H1 (cell line): ENCODE results near the gene CACNA1C. TPM values are rescaled to one million over a fixed set of nuclear protein-coding genes. Genes with fewer than 3 reads are reported as not detected.

Source experiments
- CTCF ChIA-PET: fragments of 300-600 bp; sonication (Branson Sonifier 250); formaldehyde crosslinking; loops from one replicate; lab custom pipeline; 2021; ENCODE audit not compliant: partially characterized antibody; lab: Charles Lee
- POLR2A ChIA-PET: fragments of 300-600 bp; sonication (Branson Sonifier 250); formaldehyde crosslinking; loops from one replicate; lab custom pipeline; 2021; ENCODE audit warnings: inconsistent platforms; ENCODE audit not compliant: partially characterized antibody; lab: Charles Lee
- DNase-seq, 2 experiments: peaks; one replicate each; pipeline versions ENCODE4 v3.0.0 to v3.0.0-alpha.2; 2010 to 2022; ENCODE audit warnings: low spot score in 2 of 2, low read depth in 1 of 2, mixed read lengths in 1 of 2
- FAIRE-seq: peaks from 2 replicates; lab custom pipeline; 2011; peaks lifted over from hg19 to GRCh38; lab: Jason Lieb, UNC
- H2AFZ ChIP-seq: 2 replicates; pipeline ENCODE4 v1.8.1; 2012; ENCODE audit warnings: low read length, inconsistent platforms
- H2AK5ac ChIP-seq: 2 replicates; pipeline ENCODE4 v1.6.1; 2013; ENCODE audit warnings: low read depth, low read length
- H2BK120ac ChIP-seq: replicated peaks from 2 replicates; pipeline ENCODE3; 2013; ENCODE audit warnings: low read depth, low read length, inconsistent platforms
- H2BK12ac ChIP-seq: 2 replicates; pipeline ENCODE4 v1.6.1; 2013; ENCODE audit warnings: low read depth, low read length
- H2BK15ac ChIP-seq: 2 replicates; pipeline ENCODE4 v1.6.1; 2013; ENCODE audit warnings: low read length
- H2BK20ac ChIP-seq: 2 replicates; pipeline ENCODE4 v1.6.1; 2013; ENCODE audit warnings: low read length
- H2BK5ac ChIP-seq: 2 replicates; pipeline ENCODE4 v1.6.1; 2013; ENCODE audit warnings: low read depth, low read length
- H3K14ac ChIP-seq: 2 replicates; pipeline ENCODE4 v1.6.1; 2013; ENCODE audit warnings: inconsistent platforms; ENCODE audit not compliant: insufficient read length
- H3K18ac ChIP-seq: 2 replicates; pipeline ENCODE4 v1.6.1; 2013; ENCODE audit warnings: low read length; ENCODE audit errors: extremely low read depth
- H3K23ac ChIP-seq: 2 replicates; pipeline ENCODE4 v1.6.1; 2013; ENCODE audit warnings: inconsistent platforms; ENCODE audit not compliant: insufficient read length
- H3K23me2 ChIP-seq: 2 replicates; pipeline ENCODE4 v1.6.1; 2013; ENCODE audit warnings: low read depth, low read length
- H3K27ac ChIP-seq: 2 replicates; pipeline ENCODE4 v1.6.1; 2011; ENCODE audit warnings: low read depth, low read length, inconsistent platforms
- H3K27me3 ChIP-seq, 4 experiments: replicated peaks in 1 of 4; 1 replicate in 1 of 4; 2 replicates in 3 of 4; pipeline versions ENCODE4 v1.6.1 to v1.8.1; 2011 to 2013; ENCODE audit warnings: low read length in 3 of 4, mild to moderate bottlenecking in 3 of 4, inconsistent platforms in 2 of 4, mixed read lengths in 2 of 4, moderate library complexity in 1 of 4; ENCODE audit not compliant: control insufficient read depth in 3 of 4, insufficient read depth in 3 of 4; ENCODE audit errors: extremely low read depth in 1 of 4
- H3K36me3 ChIP-seq, 4 experiments: 2 replicates each; pipeline versions ENCODE4 v1.6.1 to v1.8.1; 2011 to 2013; ENCODE audit warnings: mild to moderate bottlenecking in 4 of 4, low read length in 3 of 4, moderate library complexity in 2 of 4, control low read depth in 1 of 4, inconsistent platforms in 1 of 4; ENCODE audit not compliant: insufficient read depth in 4 of 4, control insufficient read depth in 2 of 4
- H3K4ac ChIP-seq: replicated peaks from 2 replicates; pipeline ENCODE3; 2013; ENCODE audit warnings: low read length, low read depth, mixed read lengths, inconsistent platforms; ENCODE audit not compliant: insufficient read length
- H3K4me1 ChIP-seq, 4 experiments: replicated peaks in 1 of 4; 1 replicate in 1 of 4; 2 replicates in 3 of 4; pipeline versions ENCODE4 v1.6.1 to v1.8.1; 2011 to 2013; ENCODE audit warnings: low read length in 3 of 4, inconsistent platforms in 2 of 4, mixed read lengths in 1 of 4; ENCODE audit not compliant: insufficient read depth in 4 of 4, control insufficient read depth in 3 of 4
- H3K4me2 ChIP-seq, 2 experiments: 2 replicates each; pipeline versions ENCODE4 v1.6.1 to v1.8.1; 2011 to 2013; ENCODE audit warnings: low read depth in 2 of 2, low read length in 2 of 2, control low read depth in 1 of 2, inconsistent platforms in 1 of 2, mild to moderate bottlenecking in 1 of 2; ENCODE audit not compliant: insufficient read depth in 1 of 2
- H3K4me3 ChIP-seq, 4 experiments: fragments of 200-600, 300-600 bp in 1 of 4; sonication (generic), shearing (Covaris generic), sonication (Bioruptor Twin) in 1 of 4; 2 replicates each; pipeline versions ENCODE4 v1.5.1 to v1.8.1; 2011 to 2016; ENCODE audit warnings: low read length in 4 of 4, low read depth in 3 of 4, control low read depth in 2 of 4, inconsistent platforms in 2 of 4, mild to moderate bottlenecking in 2 of 4, mixed read lengths in 1 of 4, moderate library complexity in 1 of 4; ENCODE audit not compliant: insufficient read depth in 2 of 4; ENCODE audit errors: extremely low read depth in 1 of 4
- H3K56ac ChIP-seq: replicated peaks from 2 replicates; pipeline ENCODE3; 2013; ENCODE audit warnings: low read depth, mild to moderate bottlenecking, mixed read lengths, low read length, inconsistent platforms; ENCODE audit not compliant: insufficient read length
- H3K79me1 ChIP-seq: 2 replicates; pipeline ENCODE4 v1.6.1; 2013; ENCODE audit warnings: low read depth, low read length, control low read depth
- H3K79me2 ChIP-seq, 2 experiments: 2 replicates each; pipeline versions ENCODE4 v1.6.1 to v1.8.1; 2012 to 2013; ENCODE audit warnings: low read length in 2 of 2, mild to moderate bottlenecking in 2 of 2, inconsistent platforms in 1 of 2; ENCODE audit not compliant: insufficient read depth in 2 of 2, control insufficient read depth in 1 of 2
- H3K9ac ChIP-seq, 4 experiments: replicated peaks in 1 of 4; 1 replicate in 1 of 4; 2 replicates in 3 of 4; pipeline versions ENCODE4 v1.6.1 to v1.8.1; 2011 to 2013; ENCODE audit warnings: low read depth in 3 of 4, low read length in 3 of 4, control low read depth in 2 of 4, mild to moderate bottlenecking in 2 of 4, moderate library complexity in 2 of 4, inconsistent platforms in 1 of 4; ENCODE audit errors: extremely low read depth in 1 of 4
- H3K9me3 ChIP-seq, 2 experiments: 2 replicates each; pipeline versions ENCODE4 v1.6.1 to v1.8.1; 2012 to 2013; ENCODE audit warnings: mild to moderate bottlenecking in 2 of 2, moderate library complexity in 2 of 2, control low read depth in 1 of 2, inconsistent platforms in 1 of 2, low read depth in 1 of 2, low read length in 1 of 2, mixed read lengths in 1 of 2; ENCODE audit not compliant: insufficient read depth in 2 of 2
- H4K20me1 ChIP-seq, 2 experiments: replicated peaks in 1 of 2; 2 replicates each; pipeline versions ENCODE3 to v1.8.1; 2011 to 2013; ENCODE audit warnings: inconsistent platforms in 2 of 2, low read length in 2 of 2, mild to moderate bottlenecking in 1 of 2; ENCODE audit not compliant: insufficient read depth in 2 of 2, control insufficient read depth in 1 of 2
- H4K5ac ChIP-seq: 2 replicates; pipeline ENCODE4 v1.6.1; 2013; ENCODE audit warnings: low read length, low read depth, mixed read lengths, inconsistent platforms; ENCODE audit not compliant: insufficient read length
- H4K8ac ChIP-seq: 2 replicates; pipeline ENCODE4 v1.8.0; 2013; ENCODE audit warnings: mild to moderate bottlenecking, moderate library complexity, low read length, inconsistent platforms; ENCODE audit not compliant: insufficient read depth; ENCODE audit errors: extremely low read depth
- H4K91ac ChIP-seq: replicated peaks from 2 replicates; pipeline ENCODE3; 2013; ENCODE audit warnings: low read length, mixed read lengths, inconsistent platforms; ENCODE audit not compliant: insufficient read length
- BCL11A ChIP-seq, 2 experiments: IDR thresholded peaks; one replicate each; pipeline ENCODE4 v1.6.1; 2011; ENCODE audit warnings: low read depth in 2 of 2, low read length in 2 of 2, mild to moderate bottlenecking in 2 of 2
- CEBPB ChIP-seq: IDR thresholded peaks from 2 replicates; pipeline ENCODE4 v1.6.1; 2012; ENCODE audit warnings: low read depth, low read length
- CHD1 ChIP-seq: IDR thresholded peaks from 2 replicates; pipeline ENCODE4 v1.6.1; 2012; ENCODE audit warnings: low read depth, low read length, improper control_type of control experiment
- CREB1 ChIP-seq: IDR thresholded peaks from 2 replicates; pipeline ENCODE4 v1.6.1; 2012; ENCODE audit warnings: inconsistent platforms
- CTCF ChIP-seq, 3 experiments: IDR thresholded peaks; 1 replicate in 2 of 3; 2 replicates in 1 of 3; pipeline versions ENCODE4 v1.5.1 to v1.6.1; 2011; ENCODE audit warnings: low read length in 3 of 3, mild to moderate bottlenecking in 3 of 3, inconsistent platforms in 2 of 3, low read depth in 1 of 3, moderate library complexity in 1 of 3; ENCODE audit not compliant: insufficient read depth in 1 of 3; ENCODE audit errors: control extremely low read depth in 1 of 3
- EZH2 ChIP-seq: fragments of 200-600 bp; sonication (generic); IDR thresholded peaks from 2 replicates; pipeline ENCODE4 v1.7.1; 2012; ENCODE audit warnings: low read depth, mild to moderate bottlenecking, moderate library complexity, low read length, inconsistent platforms; ENCODE audit not compliant: severe bottlenecking
- GABPA ChIP-seq: IDR thresholded peaks from 2 replicates; pipeline ENCODE4 v1.6.1; 2011; ENCODE audit warnings: mild to moderate bottlenecking, low read length, moderate library complexity, borderline replicate concordance; ENCODE audit not compliant: insufficient read depth
- GTF2F1 ChIP-seq: IDR thresholded peaks from 2 replicates; pipeline ENCODE4 v1.6.1; 2012; ENCODE audit warnings: low read depth, low read length, improper control_type of control experiment, borderline replicate concordance
- JUN ChIP-seq: IDR thresholded peaks from 2 replicates; pipeline ENCODE4 v1.6.1; 2011; ENCODE audit warnings: low read depth, mild to moderate bottlenecking, improper control_type of control experiment, low read length
- NRF1 ChIP-seq: IDR thresholded peaks from 2 replicates; pipeline ENCODE4 v1.6.1; 2011; ENCODE audit warnings: mild to moderate bottlenecking, low read depth, low read length, improper control_type of control experiment
- PHF8 ChIP-seq: fragments of 200-600 bp; sonication (generic); conservative IDR thresholded peaks from 2 replicates; pipeline ENCODE4 v1.7.1; 2012; ENCODE audit warnings: low read depth, mild to moderate bottlenecking, inconsistent platforms, low read length, moderate library complexity
- TBP ChIP-seq: IDR thresholded peaks from 2 replicates; pipeline ENCODE4 v1.6.1; 2011; ENCODE audit warnings: low read depth, low read length, improper control_type of control experiment
- WGBS, 2 experiments: shearing (Covaris generic) in 1 of 2; methylation state at CpG; one replicate each; pipeline versions ENCODE4 v1.1.6 to v1.1.7; 2013 to 2015; ENCODE audit warnings: low lambda C conversion rate in 2 of 2, mixed read lengths in 2 of 2, inconsistent platforms in 1 of 2, low coverage in 1 of 2, missing lambda C conversion rate in 1 of 2; ENCODE audit not compliant: insufficient replicate concordance in 2 of 2, insufficient coverage in 1 of 2, insufficient read length in 1 of 2; ENCODE audit errors: extremely low coverage in 1 of 2, missing lambda C conversion rate in 1 of 2; 5-methylcytosine and 5-hydroxymethylcytosine counted together
- polyA plus RNA-seq, 7 experiments: library from polyadenylated mRNA; depleted of rRNA in 3 of 7; stranded (reverse) in 5 of 7; unstranded in 2 of 7; fragments of >200 nt in 5 of 7; fragments of 200-250 nt in 2 of 7; gene quantifications; 1 replicate in 5 of 7; 2 replicates in 1 of 7; 4 replicates in 1 of 7; pipeline versions ENCODE4 v1.2.1 to v1.2.3, GENCODE V29; 2011 to 2013; ENCODE audit warnings: missing spikeins in 2 of 7, mixed read lengths in 2 of 7
- total RNA-seq: library from RNA; stranded (reverse); fragmentation: NEBNext Ultra II Directional; extraction: Animal tissue kit (Norgen Biotek cat#: 25700); gene quantifications from 2 replicates; pipeline ENCODE4 v1.2.1, GENCODE V29; 2021

Gene CACNA1C
- total and polyA plus RNA-seq, 2 of the 8 experiments (the other 6 are each of a cell fraction or from before 2014, with no cell fraction given) = 1.3 TPM

- H2BK12ac ChIP-seq = no peak overlapping the region
- H3K23ac ChIP-seq = no peak overlapping the region
- peaks cover 4 to 10% (median 6%) of the 10 kb centered on the region in 4 experiments; a peak in 6 of 7 replicates for H3K4me1 ChIP-seq
- H3K4me3 ChIP-seq = no peak overlapping the region
- no peak overlapping the region for H2BK5ac ChIP-seq
- no peaks in the 10 kb centered on the region for H3K23me2 ChIP-seq
- H3K36me3 ChIP-seq = no peaks in the 10 kb centered on the region
- no peak overlapping the region for H3K14ac ChIP-seq
- no peak for DNase-seq
- H3K9me3 ChIP-seq = no peaks in the 10 kb centered on the region
- H2BK20ac ChIP-seq = no peak overlapping the region
- CTCF ChIA-PET = interaction anchor here (0.9 to 1.2 kb wide), 2 partner anchors 9 to 82 kb away, joined by 3 to 7 read pairs; no protein-coding TSS in a partner anchor
- H4K8ac ChIP-seq = no peak overlapping the region
- no peak overlapping the region for H2BK120ac ChIP-seq
- H3K4ac ChIP-seq = no peak overlapping the region
- H4K91ac ChIP-seq = no peak overlapping the region
- no peak overlapping the region for H3K56ac ChIP-seq
- no peak overlapping the region for H2AFZ ChIP-seq
- no peak overlapping the region for H2AK5ac ChIP-seq
- H3K9ac ChIP-seq = no peak overlapping the region
- H4K5ac ChIP-seq = no peak overlapping the region
- FAIRE-seq = no peak
- no peaks in the 10 kb centered on the region for H3K79me1 ChIP-seq
- WGBS, 2 experiments = 95% methylated on average over 8 of the region's 8 CpGs; no CpG with 5 or more reads in 1 of the 2 experiments
- POLR2A ChIA-PET = no interaction called here
- no peak overlapping the region for H2BK15ac ChIP-seq
- no peak overlapping the region for H3K18ac ChIP-seq
- no peak overlapping the region for H3K4me2 ChIP-seq
- H3K27me3 ChIP-seq = no peaks in the 10 kb centered on the region
- H4K20me1 ChIP-seq = no peaks in the 10 kb centered on the region
- H3K27ac ChIP-seq = no peak overlapping the region
- H3K79me2 ChIP-seq = no peaks in the 10 kb centered on the region
- TF ChIP-seq CHD1 (no peak), CEBPB (no peak), GTF2F1 (no peak), EZH2 (no peak), CTCF (IDR thresholded peaks at IDR 0.05; ENCODE audit: control extremely low read depth in 1 of 3, insufficient read depth in 1 of 3, low read depth in 1 of 3, low read length in 3 of 3) (no peak), BCL11A (IDR thresholded peaks at IDR 0.05; ENCODE audit: low read depth in 2 of 2, low read length in 2 of 2) (no peak), JUN (no peak), CREB1 (no peak), TBP (no peak), NRF1 (no peak), PHF8 (no peak), GABPA (no peak)
Observed at GRCh38 chr12:2373307-2373706, 320.5 kb downstream of the CACNA1C start.
